RWPE2 (cell line): ENCODE measurements around the gene SLCO1C1.
A peak's percentile ranks its signal among the peaks of the same experiment; 100 is the strongest.

ENCODE experiments used
- ATAC-seq: fragments of 200-7000 bp; cut with Tn5 transposase; 3 replicates; pipeline ENCODE4 v1.9.1; 2021; ENCODE audit warnings: low read depth
- DNase-seq: peaks from one replicate; pipeline ENCODE4 v3.0.0-alpha.2; 2020; ENCODE audit warnings: low spot score
- H3K27ac ChIP-seq: fragments of 450-650 bp; 2 replicates; pipeline ENCODE4 v1.5.1; 2017; ENCODE audit warnings: mild to moderate bottlenecking; ENCODE audit not compliant: poor library complexity, severe bottlenecking
- H3K27me3 ChIP-seq: fragments of 250-450 bp; sonication (Bioruptor Pico); 2 replicates; pipeline ENCODE4 v1.5.1; 2021; ENCODE audit warnings: mild to moderate bottlenecking, moderate library complexity; ENCODE audit not compliant: insufficient read depth, poor library complexity, severe bottlenecking
- H3K36me3 ChIP-seq: fragments of 250-450 bp; sonication (Bioruptor Pico); 2 replicates; pipeline ENCODE4 v1.5.1; 2020; ENCODE audit warnings: low read depth, mild to moderate bottlenecking, moderate library complexity
- H3K4me1 ChIP-seq: fragments of 250-450 bp; sonication (Bioruptor Pico); 2 replicates; pipeline ENCODE4 v1.5.1; 2021; ENCODE audit warnings: mild to moderate bottlenecking, moderate library complexity; ENCODE audit not compliant: insufficient read depth, poor library complexity, severe bottlenecking
- H3K4me3 ChIP-seq: fragments of 250-450 bp; sonication (Bioruptor Pico); 2 replicates; pipeline ENCODE4 v1.5.1; 2021; ENCODE audit warnings: mild to moderate bottlenecking, moderate library complexity; ENCODE audit not compliant: severe bottlenecking
- H3K9me3 ChIP-seq: fragments of 250-450 bp; sonication (Bioruptor Pico); 2 replicates; pipeline ENCODE4 v1.5.1; 2021; ENCODE audit warnings: mild to moderate bottlenecking, moderate library complexity; ENCODE audit not compliant: severe bottlenecking
- TF ChIP-seq, protein P1 (sequence below): fragments of 450-650 bp; IDR thresholded peaks from one replicate; pipeline ENCODE4 v1.5.1; 2017; ENCODE audit warnings: mild to moderate bottlenecking, moderate library complexity; ENCODE audit not compliant: poor library complexity, severe bottlenecking

SLCO1C1 gene, protein sequence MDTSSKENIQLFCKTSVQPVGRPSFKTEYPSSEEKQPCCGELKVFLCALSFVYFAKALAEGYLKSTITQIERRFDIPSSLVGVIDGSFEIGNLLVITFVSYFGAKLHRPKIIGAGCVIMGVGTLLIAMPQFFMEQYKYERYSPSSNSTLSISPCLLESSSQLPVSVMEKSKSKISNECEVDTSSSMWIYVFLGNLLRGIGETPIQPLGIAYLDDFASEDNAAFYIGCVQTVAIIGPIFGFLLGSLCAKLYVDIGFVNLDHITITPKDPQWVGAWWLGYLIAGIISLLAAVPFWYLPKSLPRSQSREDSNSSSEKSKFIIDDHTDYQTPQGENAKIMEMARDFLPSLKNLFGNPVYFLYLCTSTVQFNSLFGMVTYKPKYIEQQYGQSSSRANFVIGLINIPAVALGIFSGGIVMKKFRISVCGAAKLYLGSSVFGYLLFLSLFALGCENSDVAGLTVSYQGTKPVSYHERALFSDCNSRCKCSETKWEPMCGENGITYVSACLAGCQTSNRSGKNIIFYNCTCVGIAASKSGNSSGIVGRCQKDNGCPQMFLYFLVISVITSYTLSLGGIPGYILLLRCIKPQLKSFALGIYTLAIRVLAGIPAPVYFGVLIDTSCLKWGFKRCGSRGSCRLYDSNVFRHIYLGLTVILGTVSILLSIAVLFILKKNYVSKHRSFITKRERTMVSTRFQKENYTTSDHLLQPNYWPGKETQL

DNA sequence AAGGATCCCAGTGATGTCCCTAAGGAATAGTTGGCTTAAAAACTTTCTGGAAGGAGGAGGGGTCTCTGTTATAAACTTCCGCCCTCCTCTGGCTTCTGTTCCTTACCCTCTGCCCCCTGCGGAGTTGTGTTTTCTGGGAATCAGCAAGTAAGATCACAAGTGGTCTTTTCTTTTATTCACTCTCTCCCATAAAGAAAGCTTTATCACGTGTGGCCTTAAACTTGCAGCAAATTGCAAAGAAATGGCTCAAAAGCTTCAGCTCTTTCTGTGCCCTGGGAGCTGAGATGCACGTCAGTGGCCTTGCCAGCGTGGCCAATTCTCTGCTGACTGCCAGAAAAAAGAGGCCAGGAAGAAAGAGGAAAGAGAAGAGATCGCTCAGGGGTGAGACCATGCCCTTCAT lies at the start of gene SLCO1C1:
Gene SLCO1C1 (plus strand): TSS at position 101 of the 400 bp plus-strand sequence. CDS start 4,245 bp downstream, outside the sequence.
- TF ChIP-seq, protein P1, sequence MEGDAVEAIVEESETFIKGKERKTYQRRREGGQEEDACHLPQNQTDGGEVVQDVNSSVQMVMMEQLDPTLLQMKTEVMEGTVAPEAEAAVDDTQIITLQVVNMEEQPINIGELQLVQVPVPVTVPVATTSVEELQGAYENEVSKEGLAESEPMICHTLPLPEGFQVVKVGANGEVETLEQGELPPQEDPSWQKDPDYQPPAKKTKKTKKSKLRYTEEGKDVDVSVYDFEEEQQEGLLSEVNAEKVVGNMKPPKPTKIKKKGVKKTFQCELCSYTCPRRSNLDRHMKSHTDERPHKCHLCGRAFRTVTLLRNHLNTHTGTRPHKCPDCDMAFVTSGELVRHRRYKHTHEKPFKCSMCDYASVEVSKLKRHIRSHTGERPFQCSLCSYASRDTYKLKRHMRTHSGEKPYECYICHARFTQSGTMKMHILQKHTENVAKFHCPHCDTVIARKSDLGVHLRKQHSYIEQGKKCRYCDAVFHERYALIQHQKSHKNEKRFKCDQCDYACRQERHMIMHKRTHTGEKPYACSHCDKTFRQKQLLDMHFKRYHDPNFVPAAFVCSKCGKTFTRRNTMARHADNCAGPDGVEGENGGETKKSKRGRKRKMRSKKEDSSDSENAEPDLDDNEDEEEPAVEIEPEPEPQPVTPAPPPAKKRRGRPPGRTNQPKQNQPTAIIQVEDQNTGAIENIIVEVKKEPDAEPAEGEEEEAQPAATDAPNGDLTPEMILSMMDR: no peak
- H3K4me1 ChIP-seq: no peaks in the 10 kb centered on the region
- no peaks in the 10 kb centered on the region for H3K9me3 ChIP-seq
- no peak within 1 kb of the TSS for H3K27ac ChIP-seq
- DNase-seq (no peak), ATAC-seq (no peak)
- H3K4me3 ChIP-seq: no peak within 1 kb of the TSS
- no peaks in the 10 kb centered on the region for H3K27me3 ChIP-seq
- no peaks in the 10 kb centered on the region for H3K36me3 ChIP-seq

DNA sequence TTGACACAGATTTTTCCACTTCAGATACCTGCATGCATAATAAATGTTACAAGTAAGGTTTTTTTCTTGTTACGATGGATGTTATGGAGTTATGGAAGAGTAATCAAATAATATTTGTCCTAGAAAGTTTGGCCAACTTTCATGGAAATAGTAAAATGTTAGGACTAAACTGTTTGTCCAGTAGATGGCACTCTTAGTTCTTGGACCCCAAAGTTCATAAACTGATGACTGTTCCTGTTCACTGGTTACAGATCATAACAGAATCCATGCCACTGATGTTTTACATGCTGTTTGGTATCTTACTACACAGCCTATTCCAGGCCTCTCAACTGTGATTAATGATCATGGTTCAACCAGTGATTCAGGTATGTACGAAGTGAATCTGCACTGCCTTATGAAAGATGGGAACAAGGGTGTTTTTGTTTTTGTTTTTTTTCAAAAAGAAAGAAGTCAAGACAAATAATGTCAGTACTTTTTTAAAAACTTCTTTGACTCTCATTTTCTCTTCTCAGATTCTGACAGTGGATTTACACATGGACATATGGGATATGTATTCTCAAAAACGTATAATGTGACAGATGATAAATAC lies 48.8 kb upstream of the SLCO1C1 start:
- ATAC-seq: no peak
- DNase-seq: no peak
- Histone ChIP-seq H3K4me1 (no peaks in the 10 kb centered on the region), H3K4me3 (no peak overlapping the region), H3K36me3 (no peaks in the 10 kb centered on the region), H3K27ac (no peak overlapping the region), H3K27me3 (no peaks in the 10 kb centered on the region), H3K9me3 (no peaks in the 10 kb centered on the region)
- TF ChIP-seq, protein P1: peak; percentile 56

DNA sequence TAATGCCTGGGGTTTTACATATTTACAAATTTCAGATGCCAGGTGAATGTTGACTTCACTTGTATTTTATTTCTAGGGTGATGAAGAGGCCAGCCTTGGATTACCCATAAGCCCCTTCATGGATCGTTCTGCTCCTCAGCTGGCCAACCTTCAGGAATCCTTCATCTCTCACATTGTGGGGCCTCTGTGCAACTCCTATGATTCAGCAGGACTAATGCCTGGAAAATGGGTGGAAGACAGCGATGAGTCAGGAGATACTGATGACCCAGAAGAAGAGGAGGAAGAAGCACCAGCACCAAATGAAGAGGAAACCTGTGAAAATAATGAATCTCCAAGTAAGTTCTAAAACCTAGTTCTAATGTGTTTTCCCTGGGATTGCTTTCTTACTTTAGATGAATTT lies 41.3 kb upstream of the SLCO1C1 start:
- H3K27ac ChIP-seq: no peak overlapping the region
- DNase-seq (no peak), ATAC-seq (no peak)
- H3K36me3 ChIP-seq: no peaks in the 10 kb centered on the region
- no peak overlapping the region for H3K4me3 ChIP-seq
- TF ChIP-seq, protein P1: no peak
- no peaks in the 10 kb centered on the region for H3K4me1 ChIP-seq
- no peaks in the 10 kb centered on the region for H3K9me3 ChIP-seq
- H3K27me3 ChIP-seq: no peaks in the 10 kb centered on the region

DNA sequence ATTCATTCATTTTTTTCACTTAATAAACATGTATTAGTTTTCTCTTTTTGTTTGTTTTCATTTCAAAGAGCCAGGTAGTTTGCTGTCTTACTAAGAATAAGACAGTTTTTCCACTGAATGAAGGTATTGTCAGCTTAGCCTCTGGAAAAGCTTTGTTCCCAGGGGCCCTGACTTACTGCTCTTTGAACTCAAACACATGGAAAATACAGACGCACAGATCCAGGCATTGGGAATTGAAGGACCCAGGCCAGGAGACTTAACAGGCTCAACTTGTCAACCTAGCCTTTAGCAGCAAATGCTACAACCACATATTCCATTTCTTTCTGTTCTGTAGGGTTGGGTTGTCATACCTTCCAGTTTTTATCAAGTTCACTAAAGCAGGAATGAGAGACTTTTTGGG lies 38.5 kb upstream of the SLCO1C1 start:
- no peak for DNase-seq
- Histone ChIP-seq H3K4me1 (no peaks in the 10 kb centered on the region), H3K9me3 (no peaks in the 10 kb centered on the region), H3K27me3 (no peaks in the 10 kb centered on the region), H3K4me3 (no peak overlapping the region), H3K27ac (no peak overlapping the region), H3K36me3 (no peaks in the 10 kb centered on the region)
- TF ChIP-seq, protein P1: no peak
- ATAC-seq: no peak
